Measurements from ENCODE around the gene CRK.

- TF ChIP-seq REST (IDR thresholded peaks at IDR 0.05; ENCODE audit: insufficient read depth in 1 of 2, low read depth in 2 of 2, low read length in 2 of 2), result no peak
- TF ChIP-seq POLR2AphosphoS5 (IDR thresholded peaks at IDR 0.05; ENCODE audit: low read depth, low read length), result no peak
- no peak for TF ChIP-seq FOXP2 (optimal IDR thresholded peaks at IDR 0.05; ENCODE audit: borderline replicate concordance, extremely low read depth, extremely low read length, insufficient read depth)
- no peak for TF ChIP-seq SIN3A (IDR thresholded peaks at IDR 0.05; ENCODE audit: borderline replicate concordance, insufficient read depth, low read length)
- TF ChIP-seq TAF1 (IDR thresholded peaks at IDR 0.05; ENCODE audit: borderline replicate concordance, insufficient read depth, low read length), result no peak
Observed at GRCh38 chr17:1379930-1380313, 76.1 kb downstream of the CRK start.
